Caco-2 (cell line): Measurements from ENCODE around the gene COL3A1. TPM values are rescaled to one million over a fixed set of nuclear protein-coding genes. Genes with fewer than 3 reads are reported as not detected.

ENCODE experiments used
- BruUV-seq: library from RNA; stranded (reverse); fragments of 400-500 nt; replicated peaks from 2 replicates; lab custom pipeline; 2021; lab: Mats Ljungman, UMichigan
- CTCF ChIA-PET: fragments of 300-600 bp; sonication (Branson Sonifier 250); formaldehyde crosslinking; loops from one replicate; lab custom pipeline; 2022; ENCODE audit warnings: antibody characterized with exemption; lab: Charles Lee
- POLR2A ChIA-PET: fragments of 300-600 bp; sonication (Branson Sonifier 250); formaldehyde crosslinking; loops from one replicate; lab custom pipeline; 2022; ENCODE audit warnings: antibody characterized with exemption; lab: Charles Lee
- DNase-seq, 2 experiments: peaks; one replicate each; pipeline versions ENCODE4 v3.0.0 to v3.0.0-alpha.2; 2020 to 2022
- H3K27me3 ChIP-seq: replicated peaks from 2 replicates; pipeline ENCODE4 v1.6.0; 2011; ENCODE audit warnings: low read length; ENCODE audit not compliant: control insufficient read depth, insufficient read depth
- H3K36me3 ChIP-seq: 2 replicates; pipeline ENCODE4 v1.5.1; 2011; ENCODE audit warnings: low read length; ENCODE audit not compliant: control insufficient read depth, insufficient read depth
- H3K4me1 ChIP-seq: fragments of 250-450 bp; sonication (Bioruptor Pico); 2 replicates; pipeline ENCODE4 v1.5.1; 2020; ENCODE audit warnings: mild to moderate bottlenecking
- H3K4me3 ChIP-seq: 2 replicates; pipeline ENCODE4 v1.5.1; 2011; ENCODE audit warnings: low read depth, mild to moderate bottlenecking, control low read depth, low read length
- H3K9me3 ChIP-seq: fragments of 250-450 bp; sonication (Bioruptor Pico); 2 replicates; pipeline ENCODE4 v1.5.1; 2020; ENCODE audit warnings: mild to moderate bottlenecking, moderate library complexity
- H3K27ac Mint-ChIP-seq: one replicate; pipeline ENCODE4 v1.8.0; 2022; ENCODE audit warnings: mixed read lengths; ENCODE audit not compliant: unreplicated experiment
- H3K27me3 Mint-ChIP-seq: one replicate; pipeline ENCODE4 v1.8.0; 2022; ENCODE audit warnings: mixed read lengths; ENCODE audit not compliant: insufficient read depth, unreplicated experiment
- H3K36me3 Mint-ChIP-seq: one replicate; pipeline ENCODE4 v1.8.0; 2022; ENCODE audit warnings: mild to moderate bottlenecking, mixed read lengths; ENCODE audit not compliant: insufficient read depth, unreplicated experiment
- H3K4me1 Mint-ChIP-seq: one replicate; pipeline ENCODE4 v1.8.0; 2022; ENCODE audit warnings: low read depth, mixed read lengths; ENCODE audit not compliant: unreplicated experiment
- H3K4me3 Mint-ChIP-seq: one replicate; pipeline ENCODE4 v1.8.0; 2022; ENCODE audit warnings: mild to moderate bottlenecking, moderate library complexity, mixed read lengths; ENCODE audit not compliant: unreplicated experiment
- H3K9me3 Mint-ChIP-seq: one replicate; pipeline ENCODE4 v1.8.0; 2022; ENCODE audit warnings: mixed read lengths; ENCODE audit not compliant: unreplicated experiment
- CTCF ChIP-seq, 2 experiments: fragments of 200-600 bp in 1 of 2; IDR thresholded peaks; 1 replicate in 1 of 2; 2 replicates in 1 of 2; pipeline versions ENCODE4 v1.5.1 to v1.8.0; 2011 to 2022; ENCODE audit warnings: antibody characterized with exemption in 1 of 2, control low read depth in 1 of 2, inconsistent platforms in 1 of 2, low read depth in 1 of 2, low read length in 1 of 2, mild to moderate bottlenecking in 1 of 2, moderate library complexity in 1 of 2; ENCODE audit not compliant: insufficient read depth in 1 of 2, severe bottlenecking in 1 of 2, unreplicated experiment in 1 of 2
- intact Hi-C: fragments of 100-400 bp; cut with micrococcal nuclease; formaldehyde crosslinking; loops from one replicate; pipeline ENCODE4 v1.10.0; 2022; ENCODE audit not compliant: unreplicated experiment
- total RNA-seq: library from RNA; stranded (reverse); gene quantifications from 2 replicates; pipeline ENCODE4 v1.2.3, GENCODE V29; 2022

The COL3A1 gene
- total RNA-seq, 1 experiment from 2014 or later = 25.4 TPM

- TF ChIP-seq CTCF (IDR thresholded peaks at IDR 0.05; ENCODE audit: insufficient read depth in 1 of 2, low read depth in 1 of 2, low read length in 1 of 2, severe bottlenecking in 1 of 2, unreplicated experiment in 1 of 2) = no peak
- Histone ChIP-seq H3K27me3 (no peaks in the 10 kb centered on the region), H3K9me3 (0 out of 2 replicates have a peak, but pooled peaks cover 4% of the 10 kb centered on the region), H3K4me1 (no peaks in the 10 kb centered on the region), H3K36me3 (no peaks in the 10 kb centered on the region), H3K4me3 (no peak overlapping the region)
- no TSS peak for BruUV-seq
- no peak overlapping the region for H3K4me3 Mint-ChIP-seq
- no peaks in the 10 kb centered on the region for H3K4me1 Mint-ChIP-seq
- no peak for DNase-seq
- peaks cover 11% of the 10 kb centered on the region for H3K9me3 Mint-ChIP-seq
- H3K36me3 Mint-ChIP-seq = no peaks in the 10 kb centered on the region
- ChIA-PET CTCF (interaction anchor here (0.5 kb wide), 1 partner anchor 29 kb away, joined by 3 read pairs; no protein-coding TSS in a partner anchor), POLR2A (no interaction called here)
- intact Hi-C loops = no loop called here
- peaks cover 3% of the 10 kb centered on the region for H3K27me3 Mint-ChIP-seq
- no peak overlapping the region for H3K27ac Mint-ChIP-seq
Measured at GRCh38 chr2:188949046-188949818, 24.9 kb upstream of the COL3A1 start.

GRCh38 chr2:188952901-188953300 lies 21.3 kb upstream of the COL3A1 start:
- POLR2A ChIA-PET = no interaction called here
- Mint-ChIP-seq H3K9me3 (no peaks in the 10 kb centered on the region), H3K4me3 (no peak overlapping the region), H3K36me3 (no peaks in the 10 kb centered on the region), H3K27me3 (peaks cover 3% of the 10 kb centered on the region), H3K27ac (no peak overlapping the region), H3K4me1 (no peaks in the 10 kb centered on the region)
- H3K4me1 ChIP-seq = no peaks in the 10 kb centered on the region
- no peaks in the 10 kb centered on the region for H3K27me3 ChIP-seq
- intact Hi-C loops = no loop called here
- no peak for TF ChIP-seq CTCF (IDR thresholded peaks at IDR 0.05; ENCODE audit: insufficient read depth in 1 of 2, low read depth in 1 of 2, low read length in 1 of 2, severe bottlenecking in 1 of 2, unreplicated experiment in 1 of 2)
- BruUV-seq = no TSS peak
- no peak overlapping the region for H3K4me3 ChIP-seq
- DNase-seq = no peak
- CTCF ChIA-PET = no interaction called here
- H3K36me3 ChIP-seq = no peaks in the 10 kb centered on the region
- no peaks in the 10 kb centered on the region for H3K9me3 ChIP-seq

- H3K4me3 Mint-ChIP-seq = no peak overlapping the region
- Histone ChIP-seq H3K36me3 (no peaks in the 10 kb centered on the region), H3K27me3 (no peaks in the 10 kb centered on the region), H3K9me3 (no peaks in the 10 kb centered on the region), H3K4me1 (no peaks in the 10 kb centered on the region), H3K4me3 (no peak overlapping the region)
- BruUV-seq = no TSS peak
- peaks cover 13% of the 10 kb centered on the region for H3K9me3 Mint-ChIP-seq
- DNase-seq = no peak
- TF ChIP-seq CTCF (IDR thresholded peaks at IDR 0.05; ENCODE audit: insufficient read depth in 1 of 2, low read depth in 1 of 2, low read length in 1 of 2, severe bottlenecking in 1 of 2, unreplicated experiment in 1 of 2) = no peak
- intact Hi-C loops = no loop called here
- H3K36me3 Mint-ChIP-seq = no peaks in the 10 kb centered on the region
- ChIA-PET POLR2A (no interaction called here), CTCF (no interaction called here)
- peaks cover 3% of the 10 kb centered on the region for H3K27me3 Mint-ChIP-seq
- no peak overlapping the region for H3K27ac Mint-ChIP-seq
- no peaks in the 10 kb centered on the region for H3K4me1 Mint-ChIP-seq
Measured at GRCh38 chr2:188956290-188956689, 17.9 kb upstream of the COL3A1 start.
